Activated CD4-positive, alpha-beta memory T cell treated with anti-CD3 and anti-CD28 coated beads, Interleukin-2, amount 10 ng/mL, durations not matched to agents 7 days and 5 days (primary cell): ENCODE measurements around the gene ZNF101. TPM values are rescaled to one million over a fixed set of nuclear protein-coding genes. Genes with fewer than 3 reads are reported as not detected.
A peak's percentile ranks its signal among the peaks of the same experiment; 100 is the strongest.

Experiments
- CTCF ChIA-PET: fragments of 350-600 bp; sonication (Branson Sonifier 250); formaldehyde crosslinking; loops from one replicate; lab custom pipeline; 2021; ENCODE audit warnings: antibody characterized with exemption, inconsistent platforms; lab: Charles Lee
- POLR2A ChIA-PET: fragments of 350-600 bp; sonication (Branson Sonifier 250); formaldehyde crosslinking; loops from one replicate; lab custom pipeline; 2021; ENCODE audit warnings: antibody characterized with exemption; lab: Charles Lee
- DNase-seq: peaks from one replicate; pipeline ENCODE4 v3.0.0-alpha.2; 2020
- H3K27ac Mint-ChIP-seq: one replicate; pipeline ENCODE4 v1.8.0; 2021; ENCODE audit warnings: mild to moderate bottlenecking, mixed read lengths
- H3K27me3 Mint-ChIP-seq: one replicate; pipeline ENCODE4 v1.8.0; 2021; ENCODE audit warnings: mixed read lengths
- H3K36me3 Mint-ChIP-seq: one replicate; pipeline ENCODE4 v1.8.0; 2021; ENCODE audit warnings: low read depth, mixed read lengths
- H3K4me1 Mint-ChIP-seq: one replicate; pipeline ENCODE4 v1.8.0; 2021; ENCODE audit warnings: mixed read lengths
- H3K4me3 Mint-ChIP-seq: one replicate; pipeline ENCODE4 v1.8.0; 2021; ENCODE audit warnings: mild to moderate bottlenecking, mixed read lengths
- H3K9me3 Mint-ChIP-seq: one replicate; pipeline ENCODE4 v1.8.0; 2021; ENCODE audit warnings: mixed read lengths
- total RNA-seq, 2 experiments: library from RNA; stranded (reverse); gene quantifications; one replicate each; pipeline ENCODE4 v1.2.3, GENCODE V29; 2021

Gene ZNF101
- 100 to 1,000 TPM; 105 to 108 TPM for total RNA-seq

DNA sequence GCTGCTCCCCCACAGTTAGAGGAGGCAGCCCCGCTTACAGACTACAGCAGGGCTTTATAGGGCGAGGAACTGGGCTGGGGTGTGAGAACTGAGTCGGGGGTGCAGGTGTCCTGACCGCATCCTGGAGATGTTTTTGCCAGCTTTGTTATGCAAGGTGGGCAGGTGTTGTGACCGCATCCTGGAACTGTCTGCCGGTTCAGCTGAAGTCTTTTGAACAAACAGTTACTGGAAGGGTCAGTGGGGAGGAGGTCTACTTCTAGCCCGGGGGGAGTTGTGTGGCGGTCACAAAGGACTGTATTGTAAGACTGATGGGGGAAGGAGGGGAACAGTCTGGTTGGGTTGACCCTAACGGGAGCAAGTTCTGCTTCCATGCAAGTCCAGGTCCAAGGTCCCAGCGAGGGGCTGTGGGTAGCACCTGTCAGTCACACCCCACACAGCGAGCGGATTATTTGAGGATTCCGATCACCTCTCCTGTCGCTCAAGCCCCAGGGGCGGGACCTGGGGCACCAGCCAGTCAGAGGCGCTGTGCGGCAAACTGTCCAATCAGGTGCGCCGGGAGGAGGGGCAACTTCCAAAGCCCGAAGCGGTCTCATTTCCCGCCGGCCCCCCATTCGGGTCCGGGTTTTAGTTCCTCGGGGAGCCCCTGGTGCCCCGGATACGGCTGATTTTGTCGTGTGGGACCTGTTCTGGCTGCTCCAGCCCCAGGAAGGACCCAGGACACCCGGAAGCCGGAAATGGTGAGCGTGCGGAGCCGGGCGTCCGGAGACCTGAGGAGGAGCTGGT lies at the start of gene ZNF101:
Gene ZNF101, plus strand, starts transcription at position 610 of the 783 bp plus-strand sequence. Its CDS starts 125 bp downstream, at position 735.
- POLR2A ChIA-PET = interaction anchor here (0.6 to 4.1 kb wide), 42 partner anchors 11 to 1838 kb away, joined by 3 to 66 read pairs (median 4); partner anchors contain the start of genes GATAD2A, GMIP, NDUFA13 and PBX4
- DNase-seq = peak; percentile 97
- H3K9me3 Mint-ChIP-seq = peaks cover 10% of the 10 kb centered on the region
- peaks cover 64% of the 10 kb centered on the region for H3K36me3 Mint-ChIP-seq
- peaks cover 33% of the 10 kb centered on the region for H3K4me1 Mint-ChIP-seq
- H3K27me3 Mint-ChIP-seq = no peaks in the 10 kb centered on the region
- CTCF ChIA-PET = interaction anchor here (1.4 kb wide), 1 partner anchor 136 kb away, joined by 4 read pairs; no protein-coding TSS in a partner anchor
- H3K27ac Mint-ChIP-seq = peak within 1 kb of the TSS; percentile 99
- peak within 1 kb of the TSS; percentile 87 for H3K4me3 Mint-ChIP-seq

DNA sequence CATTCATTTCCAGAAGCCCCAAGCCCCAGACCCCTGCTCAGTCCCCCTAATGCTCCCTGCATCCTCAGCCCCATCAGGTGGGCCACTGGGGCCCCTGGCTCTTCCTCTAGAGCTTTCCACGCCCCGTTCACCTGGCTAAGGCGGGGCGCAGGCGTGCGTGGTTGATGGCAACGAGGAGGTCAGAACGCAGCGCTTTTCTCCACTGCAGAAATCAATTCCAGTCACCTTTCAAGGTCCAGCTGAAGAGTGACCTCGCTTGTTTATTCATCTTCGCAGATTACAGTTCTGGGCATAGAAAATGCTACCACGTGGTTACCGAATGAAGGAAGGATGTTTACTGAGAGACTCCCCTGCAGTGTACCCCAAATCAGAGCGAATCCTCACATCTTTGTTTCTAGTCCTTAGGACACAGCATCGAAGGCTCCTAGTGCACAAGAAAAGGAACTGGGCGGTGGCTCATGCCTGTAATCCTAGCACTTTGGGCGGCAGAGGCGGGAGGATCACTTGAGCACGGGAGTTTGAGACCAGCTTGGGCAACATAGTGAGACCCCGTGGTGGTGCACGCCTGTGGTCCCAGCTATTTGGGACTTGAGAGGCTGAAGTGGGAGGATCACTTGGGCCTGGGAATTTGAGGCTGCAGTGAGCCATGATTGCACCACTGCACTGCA lies 49.3 kb upstream of the ZNF101 start:
- no peak for DNase-seq
- H3K36me3 Mint-ChIP-seq = peaks cover 44% of the 10 kb centered on the region
- ChIA-PET CTCF (interaction anchor here (0.6 to 1.5 kb wide), 3 partner anchors 13 to 41 kb away, joined by 3 to 6 read pairs (median 5); no protein-coding TSS in a partner anchor), POLR2A (interaction anchor here (1.1 to 10.6 kb wide), 5 partner anchors 8 to 84 kb away, joined by 3 to 118 read pairs (median 8); no protein-coding TSS in a partner anchor)
- no peaks in the 10 kb centered on the region for H3K9me3 Mint-ChIP-seq
- peak overlapping the region; percentile 99 for H3K4me3 Mint-ChIP-seq
- no peaks in the 10 kb centered on the region for H3K27me3 Mint-ChIP-seq
- peaks cover 47% of the 10 kb centered on the region for H3K4me1 Mint-ChIP-seq
- H3K27ac Mint-ChIP-seq = peak overlapping the region; percentile 38

DNA sequence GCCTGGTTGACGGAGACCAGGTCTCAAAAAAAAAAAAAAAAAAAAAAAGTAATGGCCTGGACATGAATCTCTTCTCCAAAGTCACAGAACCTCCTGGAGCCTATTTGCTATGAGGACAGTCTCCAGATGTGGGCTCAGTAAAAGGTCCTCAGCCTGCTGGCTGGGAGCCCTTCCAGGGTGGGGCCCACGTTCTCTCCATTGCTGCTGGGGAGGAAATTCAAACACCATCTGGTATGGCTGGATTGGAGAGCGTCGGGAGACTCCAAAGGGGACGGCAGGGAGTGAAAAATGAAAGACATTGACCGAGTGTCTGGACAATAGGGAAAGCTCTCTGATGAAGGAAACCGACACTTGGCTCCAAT lies 48.8 kb upstream of the ZNF101 start:
- Mint-ChIP-seq H3K9me3 (no peaks in the 10 kb centered on the region), H3K27ac (no peak overlapping the region), H3K27me3 (no peaks in the 10 kb centered on the region), H3K4me1 (peaks cover 47% of the 10 kb centered on the region), H3K36me3 (peaks cover 44% of the 10 kb centered on the region), H3K4me3 (peak overlapping the region; percentile 8)
- ChIA-PET CTCF (interaction anchor here (0.6 to 1.4 kb wide), 2 partner anchors 14 to 42 kb away, joined by 3 to 5 read pairs; no protein-coding TSS in a partner anchor), POLR2A (interaction anchor here (1.0 to 10.6 kb wide), 4 partner anchors 17 to 85 kb away, joined by 3 to 118 read pairs (median 18); no protein-coding TSS in a partner anchor)
- DNase-seq = no peak

DNA sequence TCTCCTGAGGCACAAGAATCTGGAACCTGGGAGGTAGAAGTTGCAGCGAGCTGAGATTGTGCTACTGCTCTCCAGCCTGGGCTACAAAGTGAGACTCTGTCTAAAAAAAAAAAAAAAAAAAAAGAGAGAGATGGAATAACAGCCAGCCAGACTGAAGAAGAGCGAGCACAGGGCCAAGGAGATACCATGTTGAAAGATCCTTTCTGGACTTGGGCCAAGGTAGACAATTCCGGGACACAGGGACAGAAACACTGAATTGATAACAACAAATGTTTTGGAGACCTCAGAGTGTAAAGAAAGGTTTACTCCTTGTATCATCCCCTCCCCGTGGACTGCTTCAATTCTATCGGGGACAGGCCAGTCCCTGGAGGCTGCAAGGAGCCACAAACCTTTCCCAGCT lies 45.3 kb upstream of the ZNF101 start:
- H3K4me3 Mint-ChIP-seq = no peak overlapping the region
- peaks cover 39% of the 10 kb centered on the region for H3K4me1 Mint-ChIP-seq
- CTCF ChIA-PET = interaction anchor here (0.7 to 1.1 kb wide), 4 partner anchors 11 to 213 kb away, joined by 3 read pairs; no protein-coding TSS in a partner anchor
- no peaks in the 10 kb centered on the region for H3K27me3 Mint-ChIP-seq
- H3K36me3 Mint-ChIP-seq = peaks cover 37% of the 10 kb centered on the region
- no peaks in the 10 kb centered on the region for H3K9me3 Mint-ChIP-seq
- H3K27ac Mint-ChIP-seq = no peak overlapping the region
- DNase-seq = no peak
- POLR2A ChIA-PET = interaction anchor here (0.9 to 1.8 kb wide), 4 partner anchors 10 to 107 kb away, joined by 3 to 5 read pairs (median 4); no protein-coding TSS in a partner anchor

DNA sequence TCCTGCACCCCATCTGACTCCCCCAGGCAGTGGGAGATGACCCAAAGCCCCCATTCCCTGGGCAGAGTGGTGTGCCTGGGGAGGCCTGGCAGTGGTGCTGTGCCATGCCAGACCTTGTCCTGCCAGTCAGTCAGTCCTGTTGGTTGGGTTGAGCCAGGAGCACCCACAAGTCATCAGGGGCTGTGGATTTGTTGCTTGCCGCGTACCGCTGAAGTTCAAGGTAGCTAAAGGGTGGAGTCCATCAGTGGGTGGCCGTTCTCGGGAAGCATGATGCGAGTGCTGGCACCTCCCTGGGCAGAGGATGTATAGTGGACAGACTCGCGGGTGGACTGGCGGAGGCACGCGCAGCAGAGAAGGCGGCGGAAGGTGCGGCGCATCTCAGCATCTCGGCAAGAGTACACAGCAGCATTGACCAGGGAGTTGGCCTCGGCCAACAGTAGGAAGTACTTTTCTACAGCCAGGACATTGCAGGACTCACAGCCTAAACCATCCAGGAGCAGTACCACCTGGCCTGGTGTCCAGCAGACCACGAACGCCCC lies 44.5 kb upstream of the ZNF101 start:
- Mint-ChIP-seq H3K36me3 (peaks cover 40% of the 10 kb centered on the region), H3K9me3 (no peaks in the 10 kb centered on the region), H3K27me3 (no peaks in the 10 kb centered on the region), H3K27ac (no peak overlapping the region), H3K4me1 (peaks cover 37% of the 10 kb centered on the region), H3K4me3 (no peak overlapping the region)
- no peak for DNase-seq
- ChIA-PET CTCF (no interaction called here), POLR2A (interaction anchor here (0.6 to 1.8 kb wide), 2 partner anchors 33 to 92 kb away, joined by 3 to 6 read pairs; no protein-coding TSS in a partner anchor)

DNA sequence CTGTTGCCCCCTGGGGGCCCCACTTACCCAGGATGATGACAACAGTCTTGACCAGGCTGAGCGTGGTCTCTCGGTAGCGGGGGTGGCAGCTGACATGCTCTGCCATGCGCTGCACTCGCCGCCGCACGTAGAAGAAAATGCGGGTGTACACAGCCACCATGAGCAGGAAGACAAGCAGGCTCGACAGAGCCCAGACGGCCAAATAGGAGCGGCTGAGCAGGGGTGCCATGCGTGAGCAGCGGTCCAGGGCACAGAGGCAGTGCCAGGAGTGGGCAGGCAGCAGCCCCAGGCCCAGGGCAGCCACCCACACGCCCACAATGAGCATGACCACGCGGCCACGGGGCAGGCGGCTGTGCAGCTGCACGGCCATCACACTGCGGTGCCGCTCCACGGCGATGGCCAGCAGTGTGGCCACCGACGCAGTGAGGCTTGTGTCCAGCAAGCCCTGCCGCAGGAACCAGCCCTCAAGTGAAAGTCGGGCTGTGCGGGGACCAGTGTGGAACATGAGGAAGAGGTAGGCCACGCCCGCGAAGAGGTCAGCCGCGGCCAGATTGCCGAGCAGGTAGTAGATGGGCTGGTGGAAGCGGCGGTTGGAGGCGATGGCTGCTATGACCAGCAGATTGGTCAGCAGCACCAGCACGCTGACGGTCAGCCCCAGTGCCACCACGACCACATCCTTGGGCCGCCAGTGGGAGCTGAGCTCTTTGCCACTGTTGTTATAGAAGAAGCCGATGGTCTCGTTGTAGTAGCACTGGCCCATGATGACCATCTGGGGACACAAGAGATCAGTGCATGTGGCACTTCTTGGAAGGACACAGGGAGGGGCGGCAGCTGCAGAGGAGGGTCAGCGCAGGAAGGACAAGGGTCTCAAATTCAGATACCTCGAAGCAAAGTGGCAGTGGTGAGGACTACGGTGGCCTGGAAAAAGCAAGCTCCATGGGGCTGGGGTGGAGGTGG lies 41.8 kb upstream of the ZNF101 start:
- ChIA-PET POLR2A (interaction anchor here (0.6 to 4.9 kb wide), 14 partner anchors 8 to 167 kb away, joined by 3 to 34 read pairs (median 5); partner anchors contain the start of genes ATP13A1, NDUFA13, PBX4 and TSSK6), CTCF (interaction anchor here (1.2 to 3.0 kb wide), 3 partner anchors 73 to 96 kb away, joined by 3 to 16 read pairs (median 9); no protein-coding TSS in a partner anchor)
- Mint-ChIP-seq H3K4me3 (peak overlapping the region; percentile 83), H3K36me3 (peaks cover 53% of the 10 kb centered on the region), H3K9me3 (no peaks in the 10 kb centered on the region), H3K27ac (peak overlapping the region; percentile 91), H3K4me1 (peaks cover 32% of the 10 kb centered on the region), H3K27me3 (no peaks in the 10 kb centered on the region)
- no peak for DNase-seq

DNA sequence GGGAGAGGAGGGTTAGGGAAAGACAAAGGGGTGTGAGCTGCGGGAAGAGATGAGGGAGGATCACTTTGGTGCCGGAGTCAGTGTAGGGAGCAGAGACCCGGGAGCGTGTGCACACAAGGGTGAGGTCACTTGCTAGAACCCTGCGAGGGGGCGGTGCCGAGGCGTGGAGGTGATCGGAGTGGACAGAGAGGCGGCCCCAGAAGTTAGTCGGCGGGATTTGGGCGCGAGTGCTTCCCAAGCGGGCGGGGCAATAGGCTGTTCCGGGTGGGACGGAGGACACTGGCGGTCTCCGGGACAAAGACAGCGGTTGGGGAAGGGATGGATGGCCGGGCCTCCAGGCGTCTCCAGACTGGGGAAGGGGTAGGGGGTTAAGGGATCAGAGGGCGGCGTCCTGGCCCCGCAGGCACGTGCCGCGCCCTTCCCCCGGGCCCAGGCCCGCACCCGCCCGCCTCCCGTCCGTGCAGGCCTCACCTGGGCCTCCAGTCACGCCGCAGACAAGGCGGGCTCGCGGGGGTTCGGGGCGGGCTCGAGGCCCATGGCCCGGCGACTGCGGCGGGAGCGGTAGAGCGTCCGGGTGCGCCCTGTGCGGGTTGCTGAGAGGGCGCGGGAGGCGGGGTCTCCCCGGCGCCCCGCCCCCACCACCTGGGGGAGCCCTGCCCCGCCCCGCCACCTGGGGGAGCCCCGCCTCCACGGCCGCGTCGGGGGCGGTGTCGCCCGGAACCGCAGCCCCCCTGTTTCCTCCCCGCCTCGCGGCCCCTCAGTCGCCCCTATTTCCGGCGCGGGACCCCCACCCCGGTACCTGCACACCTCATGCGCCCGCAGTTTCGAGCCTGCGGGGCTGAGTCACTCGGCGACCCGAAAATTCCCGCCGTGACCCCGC lies 40.8 kb upstream of the ZNF101 start, which contains the start of gene LPAR2:
Gene LPAR2, minus strand, starts transcription at position 600 of the 880 bp plus-strand sequence. CDS start 945 bp downstream, outside the sequence.
- POLR2A ChIA-PET = interaction anchor here (0.6 to 4.9 kb wide), 25 partner anchors 7 to 238 kb away, joined by 3 to 34 read pairs (median 4); partner anchors contain the start of genes ATP13A1, NDUFA13, PBX4 and TSSK6
- peak; percentile 74 for DNase-seq
- Mint-ChIP-seq H3K4me1 (peaks cover 32% of the 10 kb centered on the region), H3K27ac (peak within 1 kb of the TSS; percentile 91), H3K4me3 (peak within 1 kb of the TSS; percentile 83), H3K27me3 (no peaks in the 10 kb centered on the region), H3K36me3 (peaks cover 55% of the 10 kb centered on the region), H3K9me3 (no peaks in the 10 kb centered on the region)
- CTCF ChIA-PET = interaction anchor here (1.2 to 3.0 kb wide), 3 partner anchors 74 to 98 kb away, joined by 3 to 16 read pairs (median 9); no protein-coding TSS in a partner anchor

DNA sequence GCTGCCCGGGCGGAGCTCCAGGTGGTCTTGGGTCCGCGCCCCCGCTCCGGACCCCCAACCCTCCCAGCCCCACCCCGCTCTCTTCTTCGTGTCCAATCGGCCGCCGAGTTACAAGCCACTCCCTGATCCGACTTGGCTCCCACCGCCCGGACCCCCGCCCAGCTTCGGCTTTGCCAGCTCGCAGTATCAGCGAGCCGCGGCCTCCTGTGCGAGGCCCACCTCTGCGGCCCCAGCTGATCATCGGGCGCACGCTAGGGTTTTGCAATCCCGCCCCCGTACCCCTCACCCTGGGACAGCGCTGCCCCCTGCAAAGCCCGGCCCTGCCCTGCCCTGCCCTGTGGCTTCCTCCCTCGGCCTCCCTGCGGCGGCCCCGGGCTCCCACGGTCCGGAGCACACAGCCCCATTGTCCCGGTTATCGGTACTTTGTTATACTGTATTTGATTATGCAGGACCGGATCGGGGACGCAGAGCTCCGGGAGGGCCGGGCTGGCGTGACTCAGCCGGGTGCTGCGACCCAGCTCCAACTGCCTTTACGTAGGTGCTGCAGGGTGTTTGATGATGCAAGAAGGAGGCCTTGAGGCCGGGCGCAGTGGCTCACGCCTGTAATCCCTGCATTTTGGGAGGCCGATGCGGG lies 40.0 kb upstream of the ZNF101 start:
- POLR2A ChIA-PET = interaction anchor here (0.7 to 4.9 kb wide), 15 partner anchors 8 to 237 kb away, joined by 3 to 34 read pairs (median 3); partner anchors contain the start of genes PBX4 and ZNF253
- no peaks in the 10 kb centered on the region for H3K9me3 Mint-ChIP-seq
- peak overlapping the region; percentile 60 for H3K4me3 Mint-ChIP-seq
- peak; percentile 34 for DNase-seq
- H3K4me1 Mint-ChIP-seq = peaks cover 34% of the 10 kb centered on the region
- no peaks in the 10 kb centered on the region for H3K27me3 Mint-ChIP-seq
- H3K27ac Mint-ChIP-seq = peak overlapping the region; percentile 74
- CTCF ChIA-PET = no interaction called here
- H3K36me3 Mint-ChIP-seq = peaks cover 60% of the 10 kb centered on the region

DNA sequence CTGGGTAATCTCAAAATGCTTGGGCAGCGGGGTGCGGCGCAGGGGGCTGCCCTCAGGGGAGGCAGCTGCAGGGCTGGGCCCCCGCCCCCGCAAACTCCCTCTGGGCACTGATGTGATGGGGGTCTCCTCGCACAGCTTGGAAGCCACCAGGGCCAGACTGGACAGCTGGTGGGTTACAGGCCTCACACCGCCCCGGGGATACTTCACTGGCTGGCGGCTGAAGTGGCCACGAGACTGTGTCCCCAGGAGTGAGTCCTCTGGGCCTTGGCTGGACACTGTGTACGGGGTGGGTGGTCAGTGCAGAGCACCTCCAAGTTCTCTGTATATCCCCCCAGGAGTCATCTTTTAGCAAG lies 38.6 kb upstream of the ZNF101 start:
- ChIA-PET CTCF (no interaction called here), POLR2A (no interaction called here)
- H3K27ac Mint-ChIP-seq = no peak overlapping the region
- no peaks in the 10 kb centered on the region for H3K27me3 Mint-ChIP-seq
- H3K4me1 Mint-ChIP-seq = peaks cover 36% of the 10 kb centered on the region
- no peak for DNase-seq
- peaks cover 64% of the 10 kb centered on the region for H3K36me3 Mint-ChIP-seq
- no peaks in the 10 kb centered on the region for H3K9me3 Mint-ChIP-seq
- H3K4me3 Mint-ChIP-seq = peak overlapping the region; percentile 13

DNA sequence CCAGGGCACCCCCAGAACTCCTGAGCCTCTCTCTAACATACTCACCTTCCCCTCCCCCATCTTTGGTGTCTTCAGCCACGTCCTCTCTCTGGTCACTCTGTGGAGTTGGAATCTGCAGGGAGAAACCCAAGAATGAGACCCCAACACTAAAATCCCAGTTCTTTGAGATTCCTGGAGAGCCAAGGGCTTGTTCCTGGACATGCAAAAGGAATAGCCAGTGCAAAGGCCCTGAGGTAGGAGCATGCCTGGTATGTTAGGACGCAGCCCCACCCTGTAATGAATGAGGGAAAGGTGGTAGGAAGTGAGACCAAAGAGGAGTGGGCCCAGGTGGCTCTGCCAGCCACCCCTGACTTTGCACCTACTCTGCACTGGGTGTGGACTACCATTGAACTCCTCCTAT lies 38.2 kb upstream of the ZNF101 start:
- ChIA-PET POLR2A (no interaction called here), CTCF (no interaction called here)
- no peaks in the 10 kb centered on the region for H3K27me3 Mint-ChIP-seq
- H3K27ac Mint-ChIP-seq = no peak overlapping the region
- H3K4me3 Mint-ChIP-seq = no peak overlapping the region
- H3K36me3 Mint-ChIP-seq = peaks cover 68% of the 10 kb centered on the region
- H3K9me3 Mint-ChIP-seq = no peaks in the 10 kb centered on the region
- DNase-seq = no peak
- H3K4me1 Mint-ChIP-seq = peaks cover 40% of the 10 kb centered on the region
